Measurements from ENCODE around the gene ADCY5.

The ADCY5 gene

DNA sequence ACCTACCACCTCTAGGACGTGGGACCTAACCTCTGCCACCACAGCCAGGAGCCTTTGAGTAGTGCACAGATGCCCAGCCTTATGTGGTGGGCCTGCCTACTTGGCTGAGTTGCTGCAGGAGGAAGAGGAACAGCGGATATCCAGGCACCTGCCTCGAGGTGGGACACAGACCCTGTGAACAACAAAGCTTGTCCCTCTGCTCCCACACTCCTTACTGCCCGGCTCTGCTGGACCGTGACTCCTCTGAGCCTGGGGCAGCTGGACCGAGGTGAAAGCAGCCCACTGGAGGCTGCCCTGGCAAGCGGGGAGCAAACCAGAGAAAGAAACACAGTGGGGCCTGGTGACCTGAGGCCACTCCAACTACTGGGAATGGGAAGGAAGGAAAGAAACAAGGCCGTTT is 149.3 kb downstream of the ADCY5 start:
- no peak for DNase-seq (ENCODE audit: low read depth)
- H3K4me3 ChIP-seq (ENCODE audit: low read length) = no peak overlapping the region
- TF ChIP-seq, protein P1, sequence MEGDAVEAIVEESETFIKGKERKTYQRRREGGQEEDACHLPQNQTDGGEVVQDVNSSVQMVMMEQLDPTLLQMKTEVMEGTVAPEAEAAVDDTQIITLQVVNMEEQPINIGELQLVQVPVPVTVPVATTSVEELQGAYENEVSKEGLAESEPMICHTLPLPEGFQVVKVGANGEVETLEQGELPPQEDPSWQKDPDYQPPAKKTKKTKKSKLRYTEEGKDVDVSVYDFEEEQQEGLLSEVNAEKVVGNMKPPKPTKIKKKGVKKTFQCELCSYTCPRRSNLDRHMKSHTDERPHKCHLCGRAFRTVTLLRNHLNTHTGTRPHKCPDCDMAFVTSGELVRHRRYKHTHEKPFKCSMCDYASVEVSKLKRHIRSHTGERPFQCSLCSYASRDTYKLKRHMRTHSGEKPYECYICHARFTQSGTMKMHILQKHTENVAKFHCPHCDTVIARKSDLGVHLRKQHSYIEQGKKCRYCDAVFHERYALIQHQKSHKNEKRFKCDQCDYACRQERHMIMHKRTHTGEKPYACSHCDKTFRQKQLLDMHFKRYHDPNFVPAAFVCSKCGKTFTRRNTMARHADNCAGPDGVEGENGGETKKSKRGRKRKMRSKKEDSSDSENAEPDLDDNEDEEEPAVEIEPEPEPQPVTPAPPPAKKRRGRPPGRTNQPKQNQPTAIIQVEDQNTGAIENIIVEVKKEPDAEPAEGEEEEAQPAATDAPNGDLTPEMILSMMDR (conservative IDR thresholded peaks at IDR 0.05; ENCODE audit: low read depth, low read length) = no peak

DNA sequence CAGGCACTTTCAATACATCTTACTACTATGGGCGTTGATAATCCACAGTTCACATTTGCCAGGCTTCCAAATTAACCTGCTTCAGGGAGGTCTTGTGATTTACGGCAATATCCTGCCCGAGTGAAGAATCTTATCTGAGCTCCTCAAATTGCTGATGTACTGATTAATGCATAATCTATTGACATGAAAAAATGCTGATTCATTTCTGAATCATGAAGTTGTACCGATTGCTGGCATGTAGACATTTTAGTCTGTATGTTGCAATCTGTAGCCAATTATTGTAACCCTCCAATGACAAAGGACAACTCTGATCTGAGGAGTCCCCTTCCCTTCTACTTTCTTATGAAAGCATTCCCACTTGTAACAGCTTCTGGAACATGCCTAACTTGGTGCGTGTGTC is 150.0 kb downstream of the ADCY5 start:
- TF ChIP-seq, protein P1 (conservative IDR thresholded peaks at IDR 0.05; ENCODE audit: low read depth, low read length) = no peak
- no peak overlapping the region for H3K4me3 ChIP-seq (ENCODE audit: low read length)
- no peak for DNase-seq (ENCODE audit: low read depth)

DNA sequence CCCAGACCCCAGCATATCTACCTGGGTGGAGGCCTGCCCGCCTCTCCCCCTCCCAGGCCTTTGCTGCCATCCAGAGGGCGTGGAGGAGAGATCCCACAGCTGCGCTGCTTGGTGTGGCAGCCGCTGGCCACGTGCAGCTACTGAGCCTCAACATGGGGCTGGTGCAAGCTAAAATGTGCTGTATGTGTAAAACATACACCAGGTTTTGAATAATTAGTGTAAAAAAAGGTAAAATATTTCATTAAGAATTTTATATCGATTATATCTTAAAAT is 151.3 kb downstream of the ADCY5 start:
- H3K4me3 ChIP-seq (ENCODE audit: low read length) = no peak overlapping the region
- DNase-seq (ENCODE audit: low read depth) = no peak
- TF ChIP-seq, protein P1 (conservative IDR thresholded peaks at IDR 0.05; ENCODE audit: low read depth, low read length) = no peak

DNA sequence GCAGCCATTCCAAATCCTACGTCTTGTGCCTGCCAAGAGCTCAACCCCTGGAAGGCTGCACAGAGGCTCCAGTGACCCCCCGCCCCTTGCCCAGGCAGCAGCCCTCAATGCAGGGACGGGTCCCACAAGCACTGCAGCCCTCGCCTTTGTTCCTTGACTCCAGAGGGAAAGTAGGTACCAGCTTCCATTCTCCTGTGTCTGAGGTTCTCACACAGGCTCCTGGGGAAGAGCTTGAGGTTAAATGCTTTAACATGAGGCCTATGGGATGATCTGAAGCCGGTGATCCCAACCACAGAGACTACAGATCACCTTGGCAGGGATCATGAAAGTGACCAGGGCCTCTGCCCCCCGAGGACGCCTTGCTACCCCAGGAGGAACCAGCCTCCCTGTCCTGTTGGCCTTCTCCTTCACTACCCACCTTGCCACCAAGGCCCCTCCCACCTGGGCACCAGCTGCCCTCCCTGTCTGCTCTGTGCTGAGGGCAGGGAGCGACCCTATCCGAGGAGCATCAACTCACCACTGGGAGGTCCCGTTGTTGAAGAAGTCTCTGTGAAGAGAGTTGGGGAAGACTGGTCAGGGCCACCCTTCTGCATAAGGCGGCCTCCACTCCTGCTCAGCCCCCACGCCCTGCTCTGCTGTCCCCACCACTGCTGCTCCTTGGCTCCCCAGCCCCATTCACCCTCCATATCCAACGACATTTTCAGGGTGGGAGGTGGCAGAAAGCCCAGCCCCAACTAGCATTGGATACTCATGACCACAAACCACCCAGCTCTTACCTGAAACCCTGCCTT is 151.9 kb downstream of the ADCY5 start:
- DNase-seq (ENCODE audit: low read depth) = no peak
- no peak overlapping the region for H3K4me3 ChIP-seq (ENCODE audit: low read length)
- TF ChIP-seq, protein P1 (conservative IDR thresholded peaks at IDR 0.05; ENCODE audit: low read depth, low read length) = no peak

DNA sequence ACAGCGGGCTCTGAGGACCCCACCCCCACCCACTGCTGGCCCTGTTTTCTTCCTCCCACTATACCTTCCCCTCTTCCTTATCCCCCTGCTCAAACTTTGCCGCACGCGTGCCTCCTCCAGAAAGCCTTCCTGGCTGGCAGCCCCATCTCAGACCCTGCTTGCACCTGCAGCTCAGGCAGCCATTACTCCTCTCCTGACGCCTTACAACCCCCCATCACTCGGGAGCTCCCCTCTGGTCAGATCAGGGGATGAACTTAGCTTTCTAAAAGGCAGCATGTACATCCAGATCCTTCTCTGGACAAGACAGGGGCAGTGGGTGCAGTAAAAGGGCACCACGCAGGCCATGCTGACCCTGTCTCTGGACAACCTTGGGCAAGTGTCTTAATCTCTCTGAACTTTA is 152.6 kb downstream of the ADCY5 start:
- TF ChIP-seq, protein P1 (conservative IDR thresholded peaks at IDR 0.05; ENCODE audit: low read depth, low read length) = no peak

DNA sequence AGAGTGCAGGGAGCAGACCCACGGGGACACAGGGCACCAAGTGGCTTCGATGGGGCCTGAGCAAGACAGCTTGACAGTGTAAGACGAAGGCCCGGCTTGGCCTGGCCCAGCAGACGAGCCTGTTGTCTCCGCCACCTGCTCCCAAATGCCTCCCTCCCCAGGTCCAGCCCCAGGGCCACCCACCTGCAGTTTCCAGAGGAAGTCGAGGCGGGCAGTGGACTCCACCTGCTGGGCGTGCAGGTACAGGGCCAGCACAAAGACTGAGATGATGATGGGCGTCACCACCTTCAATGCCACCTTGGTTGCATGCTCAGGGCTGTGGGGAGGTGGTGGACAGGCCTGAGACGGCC is 153.0 kb downstream of the ADCY5 start:
- H3K4me3 ChIP-seq (ENCODE audit: low read length) = no peak overlapping the region
- no peak for DNase-seq (ENCODE audit: low read depth)
- TF ChIP-seq, protein P1 (conservative IDR thresholded peaks at IDR 0.05; ENCODE audit: low read depth, low read length) = no peak

More for the DNA sequence above, 152.6 kb downstream of the ADCY5 start:
- H3K4me3 ChIP-seq (ENCODE audit: low read length) = no peak overlapping the region
- DNase-seq (ENCODE audit: low read depth) = no peak

DNA sequence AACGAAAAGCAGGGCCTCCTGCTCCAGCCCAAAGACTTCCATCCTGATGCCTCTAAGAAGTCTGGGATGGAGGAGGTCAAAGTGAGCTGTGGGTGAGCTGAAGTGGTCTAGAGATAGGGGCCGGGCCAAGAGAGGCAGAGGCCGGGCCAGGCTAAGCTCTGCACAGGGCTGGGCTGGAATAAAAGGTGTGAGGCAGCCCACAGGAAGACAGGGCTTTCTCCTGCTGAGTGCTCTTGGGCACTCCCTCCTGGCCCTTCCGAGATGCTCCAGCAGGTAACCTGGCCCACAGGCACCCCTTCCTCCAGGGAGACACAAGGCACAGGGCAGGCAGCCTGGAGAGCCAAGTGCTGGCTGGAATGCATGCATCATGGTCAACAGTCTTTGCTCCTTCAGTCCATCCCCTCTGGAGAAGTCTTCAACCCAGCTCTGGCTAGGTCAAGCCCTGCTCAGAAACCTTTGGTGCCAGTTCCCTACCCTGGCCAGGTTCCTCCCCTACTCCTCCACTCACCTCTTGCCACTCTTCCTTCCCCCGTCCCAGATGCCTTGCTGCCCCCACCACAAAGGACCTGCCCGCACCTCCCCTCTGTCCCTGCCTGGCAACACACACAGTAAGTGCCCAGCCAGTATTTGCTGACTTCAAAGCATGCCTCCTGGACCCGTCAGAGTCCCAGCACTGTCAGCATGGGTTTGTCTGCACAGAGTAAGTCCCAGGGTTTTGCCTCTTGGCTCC is 153.6 kb downstream of the ADCY5 start:
- TF ChIP-seq, protein P1 (conservative IDR thresholded peaks at IDR 0.05; ENCODE audit: low read depth, low read length) = no peak
- DNase-seq (ENCODE audit: low read depth) = no peak
- no peak overlapping the region for H3K4me3 ChIP-seq (ENCODE audit: low read length)
